GM21619 (cell line): ENCODE data around the gene VIPR2.
"Not testable (repeated sequence)": the region's sequence is repeated elsewhere in the genome, so short reads cannot be mapped to it uniquely, and the experiment has no call there.

Experiments
- ATAC-seq: cut with Tn5 transposase; IDR thresholded peaks from one replicate; pipeline ENCODE4 v1.9.1; 2021; ENCODE audit not compliant: unreplicated experiment

VIPR2 gene, protein sequence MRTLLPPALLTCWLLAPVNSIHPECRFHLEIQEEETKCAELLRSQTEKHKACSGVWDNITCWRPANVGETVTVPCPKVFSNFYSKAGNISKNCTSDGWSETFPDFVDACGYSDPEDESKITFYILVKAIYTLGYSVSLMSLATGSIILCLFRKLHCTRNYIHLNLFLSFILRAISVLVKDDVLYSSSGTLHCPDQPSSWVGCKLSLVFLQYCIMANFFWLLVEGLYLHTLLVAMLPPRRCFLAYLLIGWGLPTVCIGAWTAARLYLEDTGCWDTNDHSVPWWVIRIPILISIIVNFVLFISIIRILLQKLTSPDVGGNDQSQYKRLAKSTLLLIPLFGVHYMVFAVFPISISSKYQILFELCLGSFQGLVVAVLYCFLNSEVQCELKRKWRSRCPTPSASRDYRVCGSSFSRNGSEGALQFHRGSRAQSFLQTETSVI

DNA sequence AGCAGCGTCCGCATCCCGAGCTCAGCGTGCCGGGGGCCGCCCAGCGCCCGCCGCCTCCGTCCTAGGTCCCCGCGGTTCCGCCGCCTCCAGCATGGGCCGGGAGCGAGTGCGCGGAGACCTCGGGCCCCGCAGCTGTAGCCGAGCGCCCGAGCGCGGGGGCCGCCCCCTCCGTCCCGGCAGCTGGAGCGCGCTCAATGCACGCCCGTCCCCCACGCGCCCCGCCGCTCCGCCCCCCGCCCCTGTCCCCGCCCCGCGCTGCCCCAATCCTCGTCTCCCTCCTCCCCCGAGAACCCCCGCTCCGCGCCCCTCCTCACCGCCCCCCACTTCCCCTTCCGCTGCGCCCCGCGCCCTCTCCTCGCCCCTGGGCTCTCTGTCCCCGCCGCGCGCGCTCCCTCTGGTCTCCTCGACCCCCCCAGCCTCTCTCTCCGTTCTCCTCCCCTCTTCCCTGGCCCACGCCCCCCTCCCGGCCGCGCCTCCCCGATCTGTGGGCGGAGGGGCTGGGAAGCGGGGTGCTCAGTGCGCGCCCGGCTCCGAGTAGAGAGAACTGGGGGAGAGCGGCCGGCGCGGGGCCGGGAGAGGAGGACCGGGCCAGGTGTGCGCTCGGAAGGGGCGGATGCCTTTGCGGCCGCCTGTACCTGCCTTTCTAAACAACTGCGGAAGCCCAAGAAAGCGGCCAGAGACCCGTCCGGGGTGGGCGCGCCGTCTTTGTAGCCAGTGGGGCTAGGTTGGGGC lies at the start of gene VIPR2:
VIPR2 (minus strand) TSS at position 110 of the 732 bp plus-strand sequence; CDS start at position 14, 96 bp downstream.
- no peak for ATAC-seq

- ATAC-seq: no peak
These were observed 49.0 kb upstream of the VIPR2 start for GRCh38 chr7:159193543-159194090.

- ATAC-seq: no peak
These were observed 48.2 kb upstream of the VIPR2 start for GRCh38 chr7:159192725-159193453.

- ATAC-seq: no peak
These were observed 47.3 kb upstream of the VIPR2 start for GRCh38 chr7:159192013-159192412.

DNA sequence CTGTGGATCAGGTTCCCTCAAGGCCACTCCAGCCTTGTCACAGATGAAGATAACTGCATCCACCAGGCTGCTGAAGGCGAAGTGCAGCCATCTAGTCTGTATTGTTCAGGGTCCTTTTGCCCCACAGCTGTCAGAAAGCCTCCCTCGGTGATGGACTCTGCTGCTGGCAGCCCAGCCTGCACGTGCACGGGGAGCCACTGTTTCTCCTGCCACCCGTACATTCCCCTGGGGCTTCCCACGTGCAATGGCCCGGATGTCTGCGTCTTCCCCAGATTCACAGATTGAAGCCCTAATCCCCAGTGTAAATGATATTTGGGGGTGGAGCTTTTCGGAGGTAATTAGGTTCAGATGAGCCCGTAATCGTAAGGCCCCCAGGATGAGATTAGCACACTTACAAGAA lies 46.6 kb upstream of the VIPR2 start:
- no peak for ATAC-seq

GRCh38 chr7:159188011-159188410 lies 43.3 kb upstream of the VIPR2 start:
- no peak for ATAC-seq

DNA sequence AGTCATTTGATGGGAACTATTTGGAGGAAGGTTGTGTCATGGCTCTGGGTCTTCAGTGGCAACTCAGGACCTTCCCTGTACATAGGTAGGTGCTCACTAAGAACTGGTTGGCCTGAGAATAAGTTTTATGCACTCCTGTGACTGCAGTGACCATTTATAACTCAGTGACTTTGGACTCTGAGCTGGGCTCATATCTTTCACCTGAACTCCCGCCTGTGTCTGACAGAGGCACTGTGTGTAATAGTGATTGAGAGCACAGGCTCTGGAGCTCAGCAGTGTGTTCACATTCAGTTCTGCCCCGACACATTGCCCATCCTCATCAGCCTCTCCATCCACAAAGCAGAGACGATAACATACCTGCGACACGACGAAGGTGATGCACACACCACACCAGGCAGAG lies 34.6 kb upstream of the VIPR2 start:
- no peak for ATAC-seq

- ATAC-seq: no peak
These were observed 32.8 kb upstream of the VIPR2 start for GRCh38 chr7:159177284-159177953.

DNA sequence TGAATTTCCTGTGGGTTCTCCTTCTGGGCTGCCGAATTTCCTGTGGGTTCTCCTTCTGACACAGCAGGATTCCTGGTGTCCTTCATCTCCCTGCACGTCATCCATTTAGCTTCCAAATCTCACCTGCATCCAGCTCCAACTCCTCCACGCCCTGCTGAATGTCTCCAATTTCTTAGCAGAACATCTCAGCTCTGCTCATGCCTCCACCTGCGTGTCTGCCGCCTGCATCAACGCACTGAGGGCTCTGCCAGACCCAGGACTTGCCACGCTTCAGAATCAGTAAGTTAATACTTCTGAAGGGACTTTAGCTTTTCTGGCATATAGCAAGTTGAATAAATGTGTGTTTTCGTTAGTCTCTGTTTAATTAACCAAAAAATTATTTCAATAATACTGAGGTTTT lies 31.1 kb upstream of the VIPR2 start:
- no peak for ATAC-seq

DNA sequence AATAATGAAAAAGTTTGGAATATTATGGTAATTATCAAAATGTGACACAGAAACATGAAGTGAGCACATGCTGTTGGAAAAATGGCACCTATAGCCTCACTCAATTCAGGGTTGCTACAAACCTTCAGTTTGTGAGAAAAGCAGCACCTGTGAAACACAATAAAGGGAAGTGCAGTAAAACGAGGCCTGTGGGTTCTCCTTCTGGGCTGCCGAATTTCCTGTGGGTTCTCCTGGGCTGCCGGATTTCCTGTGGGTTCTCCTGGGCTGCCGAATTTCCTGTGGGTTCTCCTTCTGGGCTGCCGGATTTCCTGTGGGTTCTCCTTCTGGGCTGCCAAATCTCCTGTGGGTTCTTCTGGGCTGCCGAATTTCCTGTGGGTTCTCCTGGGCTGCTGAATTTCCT lies 30.4 kb upstream of the VIPR2 start:
- ATAC-seq: not testable (repeated sequence)

DNA sequence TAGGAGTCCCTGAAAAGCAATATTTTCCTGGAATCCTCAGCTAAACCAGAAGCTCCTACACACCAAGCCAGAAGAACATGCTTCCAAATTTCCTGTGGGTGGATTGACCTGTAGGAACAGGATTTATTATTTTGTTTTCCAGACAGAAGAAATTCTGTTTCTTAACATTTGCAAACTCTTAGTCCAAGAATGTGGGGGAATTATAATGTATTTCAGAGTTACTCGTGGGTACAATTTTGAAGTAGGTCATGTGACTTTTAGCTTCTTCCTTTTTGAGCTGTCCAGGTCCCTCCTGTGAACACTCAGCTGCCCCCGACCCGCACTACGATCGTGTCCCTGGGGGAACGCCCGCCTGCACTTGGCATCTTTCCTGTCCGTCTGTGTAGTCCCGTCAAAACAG lies 27.7 kb upstream of the VIPR2 start:
- no peak for ATAC-seq

GRCh38 chr7:159169391-159169790 lies 24.7 kb upstream of the VIPR2 start:
- no peak for ATAC-seq

DNA sequence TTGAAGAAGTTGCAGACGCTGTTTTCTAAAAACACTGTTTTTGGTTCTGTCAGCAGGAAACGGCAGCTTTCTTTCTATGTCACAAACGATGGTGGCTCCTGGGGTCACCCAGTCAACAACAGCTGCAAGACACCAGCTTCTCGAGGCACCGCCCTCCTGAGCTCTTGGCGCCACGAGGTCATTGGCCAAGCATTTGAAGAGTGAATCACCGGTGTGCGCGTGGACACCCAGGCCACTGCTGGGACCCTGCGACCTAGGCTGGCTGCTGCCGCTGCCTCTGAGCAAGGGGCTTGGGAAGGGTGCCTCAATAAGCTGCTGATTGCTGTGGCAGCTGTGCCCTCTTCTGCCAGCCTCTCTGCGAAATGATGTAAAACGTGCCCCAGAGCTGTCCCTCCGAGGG lies 22.5 kb upstream of the VIPR2 start:
- no peak for ATAC-seq

DNA sequence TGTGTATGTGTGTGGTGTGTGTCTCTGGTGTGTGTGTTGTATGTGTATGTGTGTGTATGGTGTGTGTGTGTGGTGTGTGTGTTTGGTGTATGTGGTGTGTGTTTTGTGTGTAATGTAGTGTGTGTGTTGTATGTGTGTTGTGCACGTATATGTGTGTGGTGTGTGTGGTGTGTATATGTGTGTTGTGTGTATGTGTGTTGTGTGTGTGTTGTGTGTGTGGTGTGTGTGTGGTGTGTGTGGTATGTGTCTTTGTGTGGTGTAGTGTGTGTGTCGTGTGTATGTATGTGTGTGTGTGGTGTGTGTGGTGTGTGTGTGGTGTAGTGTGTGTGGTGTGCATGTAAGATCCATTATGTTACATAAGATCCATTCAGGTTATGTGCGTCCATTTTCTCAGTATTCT lies 21.9 kb upstream of the VIPR2 start:
- no peak for ATAC-seq

- ATAC-seq: no peak
These were observed 20.7 kb upstream of the VIPR2 start for GRCh38 chr7:159165352-159165751.

DNA sequence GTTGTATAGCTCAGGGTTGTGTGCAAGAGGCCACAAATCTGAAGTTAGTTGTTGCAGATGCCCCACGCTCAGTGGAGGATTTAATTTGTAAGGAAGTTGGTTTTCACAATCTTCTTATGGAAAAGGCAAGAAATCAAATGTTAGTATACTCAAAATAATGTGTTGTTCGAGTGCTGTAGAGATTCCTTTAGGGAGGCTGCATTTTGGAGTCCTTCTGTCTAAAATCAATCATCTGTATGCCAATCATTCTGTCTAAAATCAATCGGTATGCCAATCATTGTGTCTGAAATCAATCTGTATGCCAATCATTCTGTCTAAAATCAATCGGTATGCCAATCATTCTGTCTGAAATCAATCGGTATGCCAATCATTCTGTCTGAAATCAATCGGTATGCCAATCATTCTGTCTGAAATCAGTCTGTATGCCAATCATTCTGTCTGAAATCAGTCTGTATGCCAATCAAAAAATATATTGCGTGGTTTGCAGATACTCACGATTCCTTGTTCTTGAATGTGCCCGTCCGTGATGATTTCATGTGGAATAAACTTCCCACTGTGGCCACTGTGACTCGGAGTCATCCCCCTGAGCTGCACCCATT lies 19.1 kb upstream of the VIPR2 start:
- ATAC-seq: not testable (repeated sequence)

DNA sequence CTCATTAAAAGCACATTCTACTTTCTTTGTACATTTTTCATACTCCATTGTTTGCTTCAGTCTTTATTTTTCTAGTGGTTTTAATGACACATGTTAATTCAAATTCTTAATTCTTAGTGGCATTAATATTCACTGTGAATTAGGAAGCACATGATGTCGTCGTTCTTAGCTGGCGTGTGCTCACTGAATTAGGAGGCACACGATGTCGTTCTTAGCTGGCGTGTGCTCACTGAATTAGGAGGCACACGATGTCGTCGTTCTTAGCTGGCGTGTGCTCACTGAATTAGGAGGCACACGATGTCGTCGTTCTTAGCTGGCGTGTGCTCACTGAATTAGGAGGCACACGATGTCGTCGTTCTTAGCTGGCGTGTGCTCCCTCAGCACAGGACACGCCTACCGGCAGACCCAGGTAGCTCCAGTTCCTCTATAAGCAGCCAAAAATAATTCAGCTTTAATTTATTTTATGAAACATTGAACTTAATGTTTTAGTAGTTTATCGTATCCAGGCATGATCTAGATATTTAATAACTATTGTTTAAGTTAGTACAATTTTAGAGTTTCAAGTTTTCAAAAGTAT lies 17.5 kb upstream of the VIPR2 start:
- not testable (repeated sequence) for ATAC-seq

GRCh38 chr7:159160450-159160849 lies 15.8 kb upstream of the VIPR2 start:
- no peak for ATAC-seq

- ATAC-seq: no peak
These were observed 15.1 kb upstream of the VIPR2 start for GRCh38 chr7:159159731-159160130.

DNA sequence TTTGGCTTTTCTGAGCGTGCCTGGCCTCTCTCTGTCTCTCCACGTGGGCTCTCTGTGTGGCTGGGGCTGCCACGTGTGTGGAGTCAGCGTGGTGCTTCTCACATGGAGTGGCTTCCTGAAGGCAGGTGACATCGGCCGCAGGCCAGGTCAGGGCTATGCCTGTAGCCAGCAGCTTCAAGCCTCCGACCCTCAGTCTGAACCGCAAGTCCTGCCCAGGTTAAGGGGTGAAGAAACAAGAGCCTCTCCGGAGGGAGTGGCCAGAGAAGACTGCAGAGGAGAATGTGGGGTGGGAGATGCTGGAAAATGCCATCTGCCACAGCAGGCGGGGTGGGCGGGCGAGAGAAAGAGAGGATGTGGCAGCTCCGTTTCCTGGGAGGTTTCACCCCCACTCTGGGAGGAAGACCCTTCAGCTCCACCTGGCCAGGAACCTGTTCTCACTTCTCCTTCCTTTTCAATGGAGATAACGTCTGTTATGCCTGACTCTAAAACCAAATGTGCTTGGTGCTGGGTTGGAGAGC lies 14.3 kb upstream of the VIPR2 start:
- ATAC-seq: no peak
